GM12878 (cell line): ENCODE results near the gene HNRNPU. TPM values are rescaled to one million over a fixed set of nuclear protein-coding genes. Genes with fewer than 3 reads are reported as not detected.

ENCODE experiments used
- ATAC-seq: fragments of 200-7000 bp; cut with Tn5 transposase; 3 replicates; pipeline ENCODE4 v1.9.1; 2020; ENCODE audit warnings: mild to moderate bottlenecking, moderate library complexity
- BruUV-seq: library from RNA; stranded (reverse); fragments of 400-500 nt; replicated peaks from 2 replicates; lab custom pipeline; 2021; lab: Mats Ljungman, UMichigan
- CTCF ChIA-PET: fragments of 300-600 bp; sonication (Branson Sonifier 250); formaldehyde crosslinking; extraction: SDS; loops from one replicate; lab custom pipeline; 2021; ENCODE audit warnings: inconsistent platforms; lab: Yijun Ruan, JAX
- POLR2A ChIA-PET: fragments of 350-600 bp; formaldehyde crosslinking; extraction: SDS; loops from one replicate; lab custom pipeline; 2021; ENCODE audit warnings: inconsistent platforms; lab: Charles Lee
- RAD21 ChIA-PET: fragments of 300-600 bp; sonication (Branson Sonifier 250); formaldehyde crosslinking; loops from one replicate; lab custom pipeline; 2023; ENCODE audit warnings: antibody characterized with exemption; ENCODE audit not compliant: unreplicated experiment; lab: Charles Lee
- SMC1A ChIA-PET: fragments of 300-600 bp; sonication (Branson Sonifier 250); formaldehyde crosslinking; loops from one replicate; lab custom pipeline; 2023; ENCODE audit not compliant: unreplicated experiment, uncharacterized antibody; lab: Charles Lee
- DNase-seq: peaks from one replicate; pipeline ENCODE4 v3.0.0-alpha.2; 2011; ENCODE audit warnings: low read depth, low spot score
- FAIRE-seq: peaks from 3 replicates; lab custom pipeline; 2011; peaks lifted over from hg19 to GRCh38; lab: Jason Lieb, UNC
- H2AFZ ChIP-seq: 2 replicates; pipeline ENCODE4 v1.6.0; 2011; ENCODE audit warnings: low read depth, low read length, control low read depth; ENCODE audit not compliant: control insufficient read depth
- H3K27ac ChIP-seq: 2 replicates; pipeline ENCODE4 v1.5.1; 2011; ENCODE audit warnings: control low read depth; ENCODE audit not compliant: control insufficient read depth, insufficient read depth
- H3K27me3 ChIP-seq, 2 experiments: replicated peaks in 1 of 2; 2 replicates each; pipeline versions ENCODE4 v1.6.0 to v1.6.1; 2011; ENCODE audit warnings: low read length in 1 of 2; ENCODE audit not compliant: control insufficient read depth in 2 of 2, insufficient read depth in 2 of 2
- H3K36me3 ChIP-seq, 2 experiments: 2 replicates each; pipeline ENCODE4 v1.5.1; 2011; ENCODE audit warnings: low read length in 1 of 2; ENCODE audit not compliant: control insufficient read depth in 2 of 2, insufficient read depth in 2 of 2
- H3K4me1 ChIP-seq: 2 replicates; pipeline ENCODE4 v1.6.1; 2011; ENCODE audit warnings: mild to moderate bottlenecking, low read length, moderate library complexity, mixed read lengths; ENCODE audit not compliant: control insufficient read depth, insufficient read depth
- H3K4me2 ChIP-seq: 2 replicates; pipeline ENCODE4 v1.6.0; 2011; ENCODE audit warnings: control low read depth; ENCODE audit not compliant: control insufficient read depth, insufficient read depth
- H3K4me3 ChIP-seq: fragments of 200-600 bp; sonication (generic); 2 replicates; pipeline ENCODE4 v1.5.1; 2016
- H3K79me2 ChIP-seq: 2 replicates; pipeline ENCODE4 v1.6.0; 2011; ENCODE audit warnings: low read length; ENCODE audit not compliant: control insufficient read depth, insufficient read depth
- H3K9ac ChIP-seq: 2 replicates; pipeline ENCODE4 v1.8.0; 2011; ENCODE audit warnings: low read length, control low read depth, mixed read lengths; ENCODE audit not compliant: control insufficient read depth, insufficient read depth
- H3K9me3 ChIP-seq: replicated peaks from 3 replicates; pipeline ENCODE4 v1.5.1; 2011; ENCODE audit warnings: mild to moderate bottlenecking, low read length; ENCODE audit not compliant: control insufficient read depth, insufficient read depth
- H4K20me1 ChIP-seq: 2 replicates; pipeline ENCODE4 v1.6.0; 2011; ENCODE audit not compliant: control insufficient read depth, insufficient read depth
- BMI1 ChIP-seq: fragments of 450-650 bp; IDR thresholded peaks from 2 replicates; pipeline ENCODE4 v1.6.1; 2016; ENCODE audit warnings: mild to moderate bottlenecking, moderate library complexity, borderline replicate concordance
- CREB1 ChIP-seq: IDR thresholded peaks from 2 replicates; pipeline ENCODE4 v1.6.1; 2012; ENCODE audit warnings: low read depth, mild to moderate bottlenecking, inconsistent platforms
- HCFC1 ChIP-seq: fragments of 150-350 bp; IDR thresholded peaks from 2 replicates; pipeline ENCODE4 v1.6.1; 2014; ENCODE audit warnings: low read length
- MEF2B ChIP-seq: fragments of 450-650 bp; IDR thresholded peaks from 2 replicates; pipeline ENCODE4 v1.6.1; 2018; ENCODE audit warnings: mild to moderate bottlenecking, moderate library complexity; ENCODE audit not compliant: partially characterized antibody, poor library complexity, severe bottlenecking
- NBN ChIP-seq: fragments of 450-650 bp; IDR thresholded peaks from 2 replicates; pipeline ENCODE4 v1.6.1; 2016
- RCOR1 ChIP-seq: conservative IDR thresholded peaks from 2 replicates; pipeline ENCODE4 v1.6.1; 2012; ENCODE audit warnings: low read depth, low read length, improper control_type of control experiment
- SP1 ChIP-seq: IDR thresholded peaks from one replicate; pipeline ENCODE4 v1.6.1; 2011; ENCODE audit warnings: low read depth, low read length
- SREBF2 ChIP-seq: IDR thresholded peaks from 2 replicates; pipeline ENCODE4 v1.6.1; 2012; ENCODE audit warnings: mild to moderate bottlenecking, low read length
- STAT3 ChIP-seq: IDR thresholded peaks from 2 replicates; pipeline ENCODE4 v1.6.1; 2011; ENCODE audit warnings: low read depth, low read length, improper control_type of control experiment
- TCF12 ChIP-seq: IDR thresholded peaks from 2 replicates; pipeline ENCODE4 v1.6.1; 2011; ENCODE audit warnings: low read depth, mild to moderate bottlenecking, low read length
- ZNF24 ChIP-seq: fragments of 450-650 bp; IDR thresholded peaks from 2 replicates; pipeline ENCODE4 v1.6.1; 2017; ENCODE audit warnings: antibody characterized with exemption, mild to moderate bottlenecking
- WGBS: methylation state at CpG from one replicate; pipeline ENCODE4 v1.1.6; 2016; ENCODE audit warnings: low lambda C conversion rate; ENCODE audit not compliant: insufficient replicate concordance, insufficient coverage; ENCODE audit errors: missing lambda C conversion rate; 5-methylcytosine and 5-hydroxymethylcytosine counted together
- in situ Hi-C: fragments of 300-500 bp; cut with MboI; formaldehyde crosslinking; loops from 9 replicates; pipeline ENCODE4 v1.14.3; 2018; ENCODE audit warnings: mixed read lengths
- intact Hi-C: fragments of 100-400 bp; cut with micrococcal nuclease; formaldehyde crosslinking; loops from one replicate; pipeline ENCODE4 v1.14.2; 2022; ENCODE audit not compliant: unreplicated experiment
- polyA plus RNA-seq, 11 experiments: library from polyadenylated mRNA; depleted of rRNA in 4 of 11; unstranded in 6 of 11; stranded (reverse) in 5 of 11; fragments of >200 nt; fragmentation: Nextera tagmentation in 4 of 11; fragmentation: Illumina TruSeq in 1 of 11; extraction: Ambion mirVana in 4 of 11; extraction: Trizol in 1 of 11; gene quantifications; 1 replicate in 1 of 11; 2 replicates in 10 of 11; pipeline versions ENCODE4 v1.2.1 to v1.2.3, GENCODE V29; 2011 to 2016; ENCODE audit warnings: inconsistent platforms in 2 of 11, missing spikeins in 2 of 11, low read depth in 1 of 11
- total RNA-seq, 4 experiments: library from RNA; depleted of rRNA in 3 of 4; stranded (reverse); fragments of >200 nt in 3 of 4; fragmentation: Illumina TruSeq in 1 of 4; extraction: Trizol in 1 of 4; gene quantifications; 2 replicates each; pipeline versions ENCODE4 v1.2.1 to v1.2.3, GENCODE V29; 2013 to 2021
- TF ChIP-seq, protein P1 (sequence below): fragments of 450-650 bp; IDR thresholded peaks from 2 replicates; pipeline ENCODE4 v1.6.1; 2017; ENCODE audit warnings: mild to moderate bottlenecking, moderate library complexity
- TF ChIP-seq, protein P2 (sequence below): IDR thresholded peaks from 2 replicates; pipeline ENCODE4 v1.6.1; 2011; ENCODE audit warnings: borderline replicate concordance, low read depth, mild to moderate bottlenecking, moderate library complexity, low read length; ENCODE audit not compliant: insufficient read depth, poor library complexity, severe bottlenecking
- TF ChIP-seq, protein P3 (sequence below): IDR thresholded peaks from 2 replicates; pipeline ENCODE4 v1.6.1; 2011; ENCODE audit warnings: low read depth, mild to moderate bottlenecking, low read length, moderate library complexity, borderline replicate concordance; ENCODE audit errors: extremely low read depth

Gene HNRNPU
- total and polyA plus RNA-seq, 10 of the 15 experiments (the other 5 are each of a cell fraction or from before 2014, with no cell fraction given), result 163 to 569 (median 420) TPM

DNA sequence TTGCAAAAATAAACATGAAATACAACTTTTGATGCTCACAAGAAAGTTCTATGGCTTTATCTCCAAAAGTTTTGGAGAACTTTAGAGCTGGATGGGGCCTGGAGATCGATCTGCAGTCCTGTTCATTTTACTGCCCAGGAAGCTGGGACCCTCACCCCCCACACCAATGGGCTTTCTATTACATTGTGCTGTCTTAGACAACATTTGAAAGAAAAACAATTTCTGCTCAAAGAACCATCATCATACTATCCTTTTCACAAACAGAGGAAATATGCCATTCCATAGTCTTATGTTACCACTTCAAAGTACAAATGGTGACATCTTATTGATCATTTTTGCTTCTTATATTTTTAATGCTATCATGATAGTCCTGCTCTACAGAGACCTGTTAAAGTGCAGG is 2.0 kb upstream of the HNRNPU start (continued):
- TF ChIP-seq, protein P1, sequence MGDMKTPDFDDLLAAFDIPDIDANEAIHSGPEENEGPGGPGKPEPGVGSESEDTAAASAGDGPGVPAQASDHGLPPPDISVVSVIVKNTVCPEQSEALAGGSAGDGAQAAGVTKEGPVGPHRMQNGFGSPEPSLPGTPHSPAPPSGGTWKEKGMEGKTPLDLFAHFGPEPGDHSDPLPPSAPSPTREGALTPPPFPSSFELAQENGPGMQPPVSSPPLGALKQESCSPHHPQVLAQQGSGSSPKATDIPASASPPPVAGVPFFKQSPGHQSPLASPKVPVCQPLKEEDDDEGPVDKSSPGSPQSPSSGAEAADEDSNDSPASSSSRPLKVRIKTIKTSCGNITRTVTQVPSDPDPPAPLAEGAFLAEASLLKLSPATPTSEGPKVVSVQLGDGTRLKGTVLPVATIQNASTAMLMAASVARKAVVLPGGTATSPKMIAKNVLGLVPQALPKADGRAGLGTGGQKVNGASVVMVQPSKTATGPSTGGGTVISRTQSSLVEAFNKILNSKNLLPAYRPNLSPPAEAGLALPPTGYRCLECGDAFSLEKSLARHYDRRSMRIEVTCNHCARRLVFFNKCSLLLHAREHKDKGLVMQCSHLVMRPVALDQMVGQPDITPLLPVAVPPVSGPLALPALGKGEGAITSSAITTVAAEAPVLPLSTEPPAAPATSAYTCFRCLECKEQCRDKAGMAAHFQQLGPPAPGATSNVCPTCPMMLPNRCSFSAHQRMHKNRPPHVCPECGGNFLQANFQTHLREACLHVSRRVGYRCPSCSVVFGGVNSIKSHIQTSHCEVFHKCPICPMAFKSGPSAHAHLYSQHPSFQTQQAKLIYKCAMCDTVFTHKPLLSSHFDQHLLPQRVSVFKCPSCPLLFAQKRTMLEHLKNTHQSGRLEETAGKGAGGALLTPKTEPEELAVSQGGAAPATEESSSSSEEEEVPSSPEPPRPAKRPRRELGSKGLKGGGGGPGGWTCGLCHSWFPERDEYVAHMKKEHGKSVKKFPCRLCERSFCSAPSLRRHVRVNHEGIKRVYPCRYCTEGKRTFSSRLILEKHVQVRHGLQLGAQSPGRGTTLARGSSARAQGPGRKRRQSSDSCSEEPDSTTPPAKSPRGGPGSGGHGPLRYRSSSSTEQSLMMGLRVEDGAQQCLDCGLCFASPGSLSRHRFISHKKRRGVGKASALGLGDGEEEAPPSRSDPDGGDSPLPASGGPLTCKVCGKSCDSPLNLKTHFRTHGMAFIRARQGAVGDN, result no peak
- no peak for TF ChIP-seq SP1

DNA sequence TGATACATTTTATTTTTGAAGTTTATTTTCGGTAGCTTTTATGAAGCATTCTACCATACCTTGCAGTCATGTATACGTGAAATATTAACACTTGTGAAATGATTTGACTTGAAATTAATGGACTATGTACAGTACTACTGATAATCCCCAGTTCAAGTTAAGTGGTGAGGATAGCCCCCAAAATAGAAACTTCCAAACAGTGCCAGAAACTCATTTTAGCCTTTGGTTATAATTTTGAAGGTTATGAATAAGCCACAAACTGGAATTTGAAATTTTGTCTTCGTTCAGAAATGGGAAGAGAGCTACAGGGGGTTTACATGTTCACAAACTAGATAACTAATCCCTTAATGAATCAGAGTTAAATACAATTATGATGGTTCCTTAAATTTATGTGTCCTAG is 1.5 kb upstream of the HNRNPU start:
- Histone ChIP-seq H3K4me3 (no peak overlapping the region), H3K79me2 (peaks cover 42% of the 10 kb centered on the region), H3K9ac (no peak overlapping the region), H3K9me3 (no peaks in the 10 kb centered on the region), H2AFZ (no peak overlapping the region), H3K4me2 (no peak overlapping the region), H3K4me1 (no peaks in the 10 kb centered on the region; the same call in 1 of the 2 replicates), H3K36me3 (peaks cover 0 to 11% of the 10 kb centered on the region in 2 experiments), H4K20me1 (peaks cover 10% of the 10 kb centered on the region), H3K27me3 (no peaks in the 10 kb centered on the region), H3K27ac (no peak overlapping the region)
- in situ Hi-C loops (no loop called here), intact Hi-C loops (loop anchor here (2.0 kb wide), 1 partner anchor 213 kb away; the partner anchor contains the start of gene DESI2)
- DNase-seq (no peak), ATAC-seq (no peak), FAIRE-seq (peak; percentile 23)
- BruUV-seq, result no TSS peak
- ChIA-PET CTCF (interaction anchor here (0.9 to 11.1 kb wide), 3 partner anchors 29 to 176 kb away, joined by 4 to 98 read pairs (median 51); partner anchors contain the start of gene COX20), SMC1A (interaction anchor here (0.6 to 18.4 kb wide), 9 partner anchors 9 to 177 kb away, joined by 3 to 360 read pairs (median 5); partner anchors contain the start of gene COX20), POLR2A (interaction anchor here (0.6 to 21.2 kb wide), 4 partner anchors 26 to 105 kb away, joined by 4 to 350 read pairs (median 19); partner anchors contain the start of gene COX20), RAD21 (interaction anchor here (1.5 to 2.8 kb wide), 6 partner anchors 31 to 177 kb away, joined by 3 to 22 read pairs (median 11); partner anchors contain the start of gene COX20)
- WGBS, result 74% methylated on average over 3 of the region's 3 CpGs
- no peak for TF ChIP-seq ZNF24
- no peak for TF ChIP-seq RCOR1
- TF ChIP-seq, protein P2, sequence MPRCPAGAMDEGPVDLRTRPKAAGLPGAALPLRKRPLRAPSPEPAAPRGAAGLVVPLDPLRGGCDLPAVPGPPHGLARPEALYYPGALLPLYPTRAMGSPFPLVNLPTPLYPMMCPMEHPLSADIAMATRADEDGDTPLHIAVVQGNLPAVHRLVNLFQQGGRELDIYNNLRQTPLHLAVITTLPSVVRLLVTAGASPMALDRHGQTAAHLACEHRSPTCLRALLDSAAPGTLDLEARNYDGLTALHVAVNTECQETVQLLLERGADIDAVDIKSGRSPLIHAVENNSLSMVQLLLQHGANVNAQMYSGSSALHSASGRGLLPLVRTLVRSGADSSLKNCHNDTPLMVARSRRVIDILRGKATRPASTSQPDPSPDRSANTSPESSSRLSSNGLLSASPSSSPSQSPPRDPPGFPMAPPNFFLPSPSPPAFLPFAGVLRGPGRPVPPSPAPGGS, result no peak
- TF ChIP-seq STAT3, result no peak
- no peak for TF ChIP-seq CREB1
- TF ChIP-seq SREBF2, result no peak
- TF ChIP-seq, protein P3, sequence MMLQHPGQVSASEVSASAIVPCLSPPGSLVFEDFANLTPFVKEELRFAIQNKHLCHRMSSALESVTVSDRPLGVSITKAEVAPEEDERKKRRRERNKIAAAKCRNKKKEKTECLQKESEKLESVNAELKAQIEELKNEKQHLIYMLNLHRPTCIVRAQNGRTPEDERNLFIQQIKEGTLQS, result no peak
- no peak for TF ChIP-seq HCFC1
- no peak for TF ChIP-seq TCF12
- no peak for TF ChIP-seq MEF2B
- no peak for TF ChIP-seq NBN
- no peak for TF ChIP-seq BMI1
